HG02610 (cell line): Measurements from ENCODE around the gene OAF.
"Not testable (repeated sequence)": the region's sequence is repeated elsewhere in the genome, so short reads cannot be mapped to it uniquely, and the experiment has no call there.

Experiments used
- ATAC-seq: cut with Tn5 transposase; IDR thresholded peaks from one replicate; pipeline ENCODE4 v1.9.1; 2021; ENCODE audit warnings: mild to moderate bottlenecking, moderate library complexity; ENCODE audit not compliant: unreplicated experiment

The OAF gene

DNA sequence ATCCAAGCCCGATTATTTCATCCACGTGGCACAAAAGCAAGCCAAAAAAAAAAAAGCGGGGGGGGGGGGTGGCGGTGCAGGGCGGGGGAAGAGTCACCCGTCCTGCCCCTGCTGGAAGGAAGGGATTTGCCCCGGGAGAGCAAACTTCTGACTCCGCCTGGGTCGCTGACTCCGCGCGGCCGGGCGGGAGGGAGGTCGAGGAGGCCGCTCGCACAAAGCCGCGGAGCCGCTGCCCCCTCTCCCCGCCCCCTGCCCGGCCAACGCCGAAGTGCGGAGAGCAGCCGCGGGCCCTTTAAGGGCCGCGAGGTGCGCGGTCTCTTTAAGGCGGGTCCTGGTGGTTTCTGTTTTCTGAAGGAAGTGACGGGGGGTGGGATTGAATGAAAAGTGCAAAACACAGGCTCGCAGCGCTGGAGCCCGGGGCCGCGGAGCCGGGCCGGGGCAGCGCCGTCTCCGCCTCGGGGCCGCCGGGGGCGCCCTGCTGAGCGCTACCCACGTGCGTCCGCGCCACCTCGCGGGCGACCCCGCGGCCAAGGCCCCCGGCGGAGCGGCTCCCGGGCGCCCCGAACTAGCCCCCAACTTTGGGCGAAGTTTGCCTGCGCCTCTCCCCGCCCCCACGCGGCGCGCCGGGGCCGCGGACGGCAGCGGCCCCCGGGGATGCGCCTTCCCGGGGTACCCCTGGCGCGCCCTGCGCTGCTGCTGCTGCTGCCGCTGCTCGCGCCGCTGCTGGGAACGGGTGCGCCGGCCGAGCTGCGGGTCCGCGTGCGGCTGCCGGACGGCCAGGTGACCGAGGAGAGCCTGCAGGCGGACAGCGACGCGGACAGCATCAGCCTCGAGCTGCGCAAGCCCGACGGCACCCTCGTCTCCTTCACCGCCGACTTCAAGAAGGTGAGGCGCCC lies at the start of gene OAF:
Gene OAF, plus strand, starts transcription at position 407 of the 896 bp plus-strand sequence. Its CDS starts 248 bp downstream, at position 655.
- peak; percentile 81 for ATAC-seq

GRCh38 chr11:120167659-120168058 lies 43.2 kb upstream of the OAF start:
- ATAC-seq: no peak

GRCh38 chr11:120168108-120168959 lies 42.5 kb upstream of the OAF start:
- no peak for ATAC-seq

DNA sequence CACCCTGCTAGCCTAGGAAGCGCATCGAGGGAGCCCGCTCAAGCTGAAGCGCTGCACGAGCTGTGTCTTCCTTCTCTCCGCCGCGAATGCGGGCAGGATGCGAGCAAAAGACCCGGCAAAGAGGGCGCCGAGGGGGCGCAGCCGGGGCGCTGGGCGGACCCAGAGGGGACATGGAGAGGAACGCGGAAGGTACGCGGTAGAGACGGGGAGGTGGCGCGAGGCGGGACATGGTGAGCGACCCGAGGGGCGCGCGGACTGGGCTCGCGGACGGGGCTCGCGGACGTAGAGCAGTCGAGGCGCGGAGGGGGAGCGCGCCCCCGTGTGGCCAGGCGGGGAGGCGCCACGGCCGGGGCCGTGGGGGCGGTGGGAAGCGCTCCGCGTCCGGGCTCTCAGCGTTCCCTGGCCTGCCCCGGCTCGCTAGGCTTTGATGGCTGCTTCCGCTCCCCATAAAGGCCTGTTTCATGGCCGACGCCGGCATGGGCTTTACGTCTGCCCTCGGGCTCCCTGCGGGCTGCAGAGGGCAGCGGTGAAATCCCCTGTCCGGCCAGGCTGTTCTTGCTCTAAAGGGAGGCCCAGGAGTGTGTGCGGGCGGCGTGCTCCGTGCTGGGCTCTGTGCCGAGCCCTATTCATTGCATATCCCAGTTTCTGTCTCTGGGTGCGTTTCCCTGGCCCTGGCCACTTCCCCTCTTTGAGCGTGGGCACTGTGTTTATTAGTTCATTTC lies 41.7 kb upstream of the OAF start:
- peak; percentile 41 for ATAC-seq

- ATAC-seq: no peak
Observed at GRCh38 chr11:120169981-120170698, 40.7 kb upstream of the OAF start.

DNA sequence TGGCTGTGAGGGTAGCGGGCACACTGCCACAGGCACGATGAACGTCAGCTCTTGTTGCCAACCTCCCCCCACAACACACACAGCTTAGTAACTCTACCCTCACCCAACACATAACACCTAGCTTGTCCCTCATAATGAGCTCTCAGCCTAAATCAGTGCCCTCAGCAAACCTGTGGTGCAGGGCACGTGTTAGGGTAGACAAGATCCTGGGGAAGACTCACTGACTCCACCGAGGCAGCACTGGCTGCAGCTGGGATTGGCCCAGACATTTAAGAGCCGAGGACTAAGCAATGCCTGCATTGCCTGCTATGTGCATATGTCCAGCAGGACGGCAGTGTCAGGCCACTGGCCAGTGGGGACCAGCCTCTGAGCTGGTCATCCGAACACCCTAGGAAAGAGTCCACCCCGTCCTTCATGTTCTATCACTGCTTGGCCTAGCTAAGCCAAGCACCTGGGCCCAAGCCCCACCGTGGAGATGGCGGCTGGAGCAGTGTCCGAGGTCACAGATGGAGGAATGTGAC lies 40.0 kb upstream of the OAF start:
- no peak for ATAC-seq

DNA sequence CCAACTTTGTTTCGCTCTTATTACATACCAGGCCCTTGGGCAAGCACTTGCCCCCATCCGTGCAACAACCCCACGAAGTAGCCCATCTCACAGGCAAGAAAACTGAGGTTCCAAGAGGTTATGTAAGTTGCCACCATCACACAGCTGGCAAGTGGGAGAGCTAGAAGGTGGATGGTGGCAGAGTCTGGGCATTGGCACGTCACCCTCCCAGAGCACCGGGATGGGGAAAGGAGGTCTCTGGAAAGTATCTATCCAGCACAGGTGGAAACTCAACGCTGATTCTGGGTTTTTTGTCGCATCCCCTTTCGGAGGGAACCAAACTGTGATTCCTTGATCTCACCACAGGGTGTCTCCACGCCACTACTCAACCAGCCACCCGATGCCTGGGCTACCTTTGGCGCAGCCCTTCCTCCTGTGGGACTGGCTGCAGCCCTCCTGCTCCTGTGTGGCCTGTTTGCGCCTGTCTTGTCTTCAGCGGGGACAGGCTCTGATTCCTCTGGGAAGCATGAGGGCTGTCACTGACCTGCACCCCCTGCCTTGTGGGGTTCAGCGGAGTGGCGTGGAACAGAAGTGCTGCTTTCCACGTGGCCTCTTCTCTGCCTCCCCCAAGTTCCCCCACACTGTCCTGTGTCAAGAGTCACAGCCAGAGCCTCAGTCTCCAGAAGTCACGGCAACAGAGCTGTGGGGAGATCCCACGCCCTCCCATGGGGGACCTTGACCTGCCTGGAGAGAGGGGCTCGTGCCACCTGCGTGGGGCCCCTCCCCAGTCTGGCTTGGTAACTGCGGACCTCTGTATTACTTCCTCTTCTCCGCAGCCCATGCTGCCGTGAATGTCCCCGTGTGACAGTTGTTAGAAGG lies 38.5 kb upstream of the OAF start:
- peak; percentile 73 for ATAC-seq

- no peak for ATAC-seq
Observed at GRCh38 chr11:120173019-120173705, 37.7 kb upstream of the OAF start.

DNA sequence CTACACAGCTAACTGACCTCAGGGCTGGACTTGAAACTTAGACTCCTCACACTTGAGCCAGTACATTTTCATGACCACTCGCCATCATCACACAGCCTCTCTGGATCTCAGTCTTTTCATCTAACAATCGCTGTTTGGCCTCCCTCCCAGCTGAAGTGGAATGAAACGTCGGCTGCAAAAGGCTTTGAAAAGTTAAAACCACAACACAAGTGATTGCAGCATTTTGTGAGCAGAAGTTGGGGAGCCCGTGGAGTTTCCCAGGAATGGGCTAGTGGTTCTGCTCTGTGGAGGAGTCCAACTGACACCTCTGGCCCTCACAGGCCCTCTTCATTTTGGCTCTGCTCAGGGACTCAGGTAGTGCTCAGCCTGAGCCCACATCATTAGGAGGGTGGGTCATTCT lies 37.0 kb upstream of the OAF start:
- no peak for ATAC-seq

- no peak for ATAC-seq
Observed at GRCh38 chr11:120174866-120175265, 36.0 kb upstream of the OAF start.

- no peak for ATAC-seq
Observed at GRCh38 chr11:120178561-120179056, 32.2 kb upstream of the OAF start.

DNA sequence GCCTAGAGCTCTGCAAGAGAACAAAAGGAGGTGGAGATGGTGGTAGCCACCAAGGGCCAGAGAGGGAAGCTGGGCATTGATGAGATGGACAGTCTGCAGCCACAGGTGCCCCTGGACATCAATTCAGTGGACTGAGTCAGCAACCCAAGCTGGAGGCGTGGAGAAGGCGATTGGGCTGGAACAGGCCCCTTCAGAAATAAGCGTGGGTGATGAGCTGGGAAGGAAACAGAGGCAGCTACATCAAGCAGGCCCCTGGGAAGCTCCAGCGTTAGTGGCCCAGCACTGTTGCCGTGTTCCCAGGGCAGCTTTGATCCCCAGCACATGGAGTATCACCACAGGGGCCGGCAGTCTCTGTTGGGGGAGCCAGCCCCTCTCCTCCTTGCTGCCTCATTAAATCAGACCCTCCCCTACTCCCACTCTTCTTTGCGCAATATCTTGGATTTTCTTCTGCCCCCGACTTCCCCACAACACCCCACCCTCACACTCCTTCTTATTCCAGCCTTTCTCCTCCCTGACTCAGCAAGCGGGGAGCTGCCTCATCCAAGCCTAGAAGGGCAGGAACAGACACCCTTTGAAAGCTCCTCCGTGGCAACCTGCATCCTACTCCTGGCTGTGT lies 31.7 kb upstream of the OAF start:
- ATAC-seq: no peak

- not testable (repeated sequence) for ATAC-seq
Observed at GRCh38 chr11:120180063-120180462, 30.8 kb upstream of the OAF start.

- ATAC-seq: no peak
Observed at GRCh38 chr11:120180551-120181232, 30.1 kb upstream of the OAF start.

DNA sequence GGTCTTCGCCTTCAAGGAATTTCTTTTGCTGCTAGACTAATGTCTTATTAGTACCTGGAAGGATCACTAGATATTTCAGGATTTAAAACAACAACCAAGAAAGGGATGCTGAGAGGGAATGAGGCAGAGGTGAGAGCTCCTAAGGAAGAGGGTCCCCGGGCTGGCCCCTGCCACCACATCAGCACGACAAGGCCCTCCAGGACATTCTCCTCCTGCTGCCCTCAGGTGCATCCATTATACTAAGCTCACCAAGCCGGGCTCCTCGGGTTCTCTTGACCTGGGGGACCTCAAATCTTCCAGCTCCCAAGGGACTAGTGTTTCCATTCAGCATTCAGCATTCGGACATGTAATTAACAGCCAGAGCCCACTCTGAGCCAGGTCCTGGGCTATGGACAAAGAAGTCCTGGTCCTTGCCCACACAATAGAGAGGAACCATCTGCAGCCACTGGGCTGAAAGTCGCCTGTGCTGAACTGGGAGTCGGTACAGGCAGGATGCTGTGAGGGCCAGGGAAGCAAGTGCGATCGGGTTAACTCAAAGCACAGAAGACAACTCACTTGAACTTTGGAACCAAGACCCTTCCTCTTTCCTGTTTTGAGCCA lies 29.4 kb upstream of the OAF start:
- ATAC-seq: no peak

DNA sequence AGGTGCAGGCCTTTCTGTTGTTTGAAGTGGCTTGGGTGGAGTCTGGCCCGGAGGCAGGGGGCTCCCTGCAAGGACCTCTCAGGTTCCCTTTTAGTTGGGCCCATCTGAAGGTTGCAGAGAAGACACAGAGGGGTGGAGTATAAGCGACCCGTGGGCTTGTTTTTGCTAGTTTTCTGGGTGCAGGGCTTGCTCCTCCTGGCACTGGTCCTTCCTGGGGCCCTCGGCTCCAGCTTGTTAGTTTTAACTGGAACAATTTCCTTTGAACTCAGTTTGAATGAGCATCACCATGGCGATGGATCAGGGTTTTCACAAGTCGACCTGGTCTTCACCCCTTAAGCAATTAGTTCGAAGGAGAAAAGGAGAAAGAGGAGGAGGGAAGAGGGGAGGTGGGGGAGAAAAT lies 28.5 kb upstream of the OAF start:
- ATAC-seq: no peak

- no peak for ATAC-seq
Observed at GRCh38 chr11:120182790-120183491, 27.9 kb upstream of the OAF start.
